ENCODE data around the gene STK11.
A peak's percentile ranks its signal among the peaks of the same experiment; 100 is the strongest.
"Not testable (repeated sequence)": the region's sequence is repeated elsewhere in the genome, so short reads cannot be mapped to it uniquely, and the experiment has no call there.

STK11 gene

GRCh38 chr19:1238369-1239303, 33.1 kb downstream of the STK11 start:
- no peak for DNase-seq

- DNase-seq: no peak
Observed at GRCh38 chr19:1239420-1239795, 33.8 kb downstream of the STK11 start.

- peak; percentile 84 for DNase-seq
Observed at GRCh38 chr19:1239796-1240737, 34.5 kb downstream of the STK11 start.

- no peak for DNase-seq
Observed at GRCh38 chr19:1240925-1241324, 35.3 kb downstream of the STK11 start.

GRCh38 chr19:1241417-1242095, 36.0 kb downstream of the STK11 start, which contains the start of gene ATP5F1D:
Gene ATP5F1D, plus strand, starts transcription at chr19:1241751. Its CDS starts 100 bp downstream, at chr19:1241851.
- DNase-seq: peak; percentile 96

GRCh38 chr19:1243768-1244692, 38.5 kb downstream of the STK11 start:
- DNase-seq: peak; percentile 85

- peak; percentile 67 for DNase-seq
Observed at GRCh38 chr19:1244693-1245451, 39.3 kb downstream of the STK11 start.

- no peak for DNase-seq
Observed at GRCh38 chr19:1245494-1246264, 40.1 kb downstream of the STK11 start.

- DNase-seq: not testable (repeated sequence)
Observed at GRCh38 chr19:1246265-1247087, 40.9 kb downstream of the STK11 start.

GRCh38 chr19:1247748-1248138, 42.2 kb downstream of the STK11 start:
- no peak for DNase-seq

GRCh38 chr19:1248139-1248785, 42.7 kb downstream of the STK11 start, which contains the start of gene MIDN:
Gene MIDN, plus strand, starts transcription at chr19:1248583. Its CDS starts 1,714 bp downstream, at chr19:1250297.
- DNase-seq: peak; percentile 67

- DNase-seq: peak; percentile 65
Observed at GRCh38 chr19:1248786-1249297, 43.3 kb downstream of the STK11 start.

GRCh38 chr19:1249298-1249989, 43.9 kb downstream of the STK11 start:
- peak; percentile 95 for DNase-seq

GRCh38 chr19:1249990-1250436, 44.4 kb downstream of the STK11 start:
- no peak for DNase-seq

- peak; percentile 43 for DNase-seq
Observed at GRCh38 chr19:1250437-1251260, 45.1 kb downstream of the STK11 start.

Data from hematopoietic multipotent progenitor cell treated with erythropoietin and hydrocortisone succinate and interleukin-3 and kit ligand, for 8 days (in vitro differentiated cells).